ENCODE data around the gene CFHR2. TPM values are rescaled to one million over a fixed set of nuclear protein-coding genes. Genes with fewer than 3 reads are reported as not detected.

Gene CFHR2
- total RNA-seq, 2 experiments from 2014 or later: not detected

DNA sequence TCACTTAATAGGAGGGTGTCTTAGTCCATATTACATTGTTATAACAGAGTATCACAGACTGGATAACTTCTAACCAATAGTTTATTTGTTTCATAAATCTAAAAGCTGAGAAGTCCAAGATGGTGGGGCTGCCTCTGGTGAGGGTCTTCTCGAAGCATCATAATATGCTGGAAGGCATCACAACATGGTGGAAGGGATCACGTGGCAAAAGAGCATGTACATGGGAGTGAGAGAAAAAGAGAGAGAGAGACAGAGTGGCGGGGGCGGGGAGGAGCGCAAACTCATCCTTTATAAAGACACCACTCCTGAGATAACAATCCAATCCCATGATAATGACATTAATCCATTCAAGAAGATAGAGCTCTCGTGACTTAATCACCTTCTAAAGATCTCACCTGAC is 65.3 kb downstream of the CFHR2 start:
- Histone ChIP-seq H3K27me3 (ENCODE audit: control insufficient read depth in 1 of 2, insufficient read depth in 2 of 2, low read length in 2 of 2) (no peaks in the 10 kb centered on the region), H3K4me1 (ENCODE audit: insufficient read depth, low read length) (no peaks in the 10 kb centered on the region), H3K4me3 (ENCODE audit: low read length) (no peak overlapping the region), H3K27ac (ENCODE audit: low read depth in 1 of 2, low read length in 2 of 2) (no peak overlapping the region), H3K9me3 (ENCODE audit: control insufficient read depth in 1 of 2, insufficient read depth in 1 of 2, low read length in 2 of 2) (no peaks in the 10 kb centered on the region), H3K36me3 (ENCODE audit: insufficient read depth, low read length) (no peaks in the 10 kb centered on the region)
- ATAC-seq (ENCODE audit: poor library complexity): no peak
- Mint-ChIP-seq H3K27ac (no peak overlapping the region), H3K9me3 (no peaks in the 10 kb centered on the region), H3K4me3 (no peak overlapping the region), H3K4me1 (ENCODE audit: low read depth) (no peaks in the 10 kb centered on the region), H3K27me3 (no peaks in the 10 kb centered on the region), H3K36me3 (ENCODE audit: low read depth) (no peaks in the 10 kb centered on the region)
- CTCF ChIA-PET: no interaction called here
- no peak for TF ChIP-seq CTCF (IDR thresholded peaks at IDR 0.05)
- no peak for DNase-seq
- POLR2A ChIA-PET: no interaction called here
- intact Hi-C loops (cut with DNase I, micrococcal nuclease): no loop called here

Other genes with a start within 250 kb of the CFHR2 start
- gene CFHR3, start 168.9 kb upstream of the CFHR2 start, total RNA-seq: not detected
- not detected for gene CFHR1, start 124.0 kb upstream of the CFHR2 start, total RNA-seq
- gene CFHR4, start 55.7 kb upstream of the CFHR2 start, total RNA-seq: not detected
- not detected for gene CFHR5, start 33.8 kb downstream of the CFHR2 start, total RNA-seq
- gene F13B, start 123.5 kb downstream of the CFHR2 start, total RNA-seq: not detected
- gene ASPM, start 202.9 kb downstream of the CFHR2 start, total RNA-seq: under 1 TPM; 0.25 to 0.36 TPM

Measured in CD4-positive, alpha-beta T cell (primary cell).